IgD-negative memory B cell (primary cell): Measurements from ENCODE around the gene BAZ2B. TPM values are rescaled to one million over a fixed set of nuclear protein-coding genes. Genes with fewer than 3 reads are reported as not detected.
"Not testable (repeated sequence)": the region's sequence is repeated elsewhere in the genome, so short reads cannot be mapped to it uniquely, and the experiment has no call there.

ENCODE experiments used
- H3K27ac Mint-ChIP-seq, 3 donors: one replicate each; pipeline ENCODE4 v1.8.0; 2020 to 2022; ENCODE audit warnings: mild to moderate bottlenecking in 3 of 3, mixed read lengths in 3 of 3, moderate library complexity in 1 of 3
- H3K27me3 Mint-ChIP-seq: one replicate; pipeline ENCODE4 v1.8.0; 2021; ENCODE audit warnings: mixed read lengths
- H3K36me3 Mint-ChIP-seq: one replicate; pipeline ENCODE4 v1.8.0; 2020; ENCODE audit warnings: mild to moderate bottlenecking, mixed read lengths
- H3K4me1 Mint-ChIP-seq, 3 donors: one replicate each; pipeline ENCODE4 v1.8.0; 2020 to 2022; ENCODE audit warnings: mixed read lengths in 3 of 3, mild to moderate bottlenecking in 1 of 3
- H3K4me3 Mint-ChIP-seq, 4 donors: one replicate each; pipeline ENCODE4 v1.8.0; 2020 to 2022; ENCODE audit warnings: mild to moderate bottlenecking in 4 of 4, mixed read lengths in 4 of 4, moderate library complexity in 3 of 4
- H3K9me3 Mint-ChIP-seq, 3 donors: one replicate each; pipeline ENCODE4 v1.8.0; 2020 to 2021; ENCODE audit warnings: mixed read lengths in 3 of 3, mild to moderate bottlenecking in 1 of 3
- polyA plus RNA-seq: library from polyadenylated mRNA; unstranded; fragments of 300-500 nt; fragmentation: Illumina TruSeq; gene quantifications from one replicate; pipeline ENCODE4 v1.2.3, GENCODE V29; 2021

BAZ2B gene
- polyA plus RNA-seq, 1 donor from 2014 or later: 17.3 TPM

- peaks cover 2% of the 10 kb centered on the region for H3K36me3 Mint-ChIP-seq
- H3K27me3 Mint-ChIP-seq: no peaks in the 10 kb centered on the region
- no peak overlapping the region for H3K4me3 Mint-ChIP-seq
- peaks cover 3 to 15% (median 4%) of the 10 kb centered on the region in 3 donors for H3K9me3 Mint-ChIP-seq
- no peaks in the 10 kb centered on the region for H3K4me1 Mint-ChIP-seq
- peak overlapping the region in 1 of 3 donors; percentile 26 for H3K27ac Mint-ChIP-seq
Observed at GRCh38 chr2:159635006-159635789, 18.9 kb upstream of the BAZ2B start.

GRCh38 chr2:159633219-159633618 lies 16.9 kb upstream of the BAZ2B start:
- Mint-ChIP-seq H3K27me3 (no peaks in the 10 kb centered on the region), H3K36me3 (no peaks in the 10 kb centered on the region), H3K4me1 (no peaks in the 10 kb centered on the region), H3K4me3 (no peak overlapping the region), H3K9me3 (peaks cover under 1 to 2% (median 2%) of the 10 kb centered on the region in 3 donors), H3K27ac (no peak overlapping the region)

- not testable (repeated sequence) for H3K9me3 Mint-ChIP-seq, H3K27ac Mint-ChIP-seq, H3K4me1 Mint-ChIP-seq
Observed at GRCh38 chr2:159625628-159626027, 9.3 kb upstream of the BAZ2B start.

GRCh38 chr2:159623436-159623835 lies 7.1 kb upstream of the BAZ2B start:
- no peaks in the 10 kb centered on the region for H3K27me3 Mint-ChIP-seq
- no peaks in the 10 kb centered on the region for H3K4me1 Mint-ChIP-seq
- no peak overlapping the region for H3K27ac Mint-ChIP-seq
- H3K4me3 Mint-ChIP-seq: no peak overlapping the region
- no peaks in the 10 kb centered on the region for H3K36me3 Mint-ChIP-seq
- no peaks in the 10 kb centered on the region for H3K9me3 Mint-ChIP-seq

More at GRCh38 chr2:159625628-159626027, 9.3 kb upstream of the BAZ2B start:
- H3K4me3 Mint-ChIP-seq, H3K36me3 Mint-ChIP-seq, H3K27me3 Mint-ChIP-seq: not testable (repeated sequence)

- no peaks in the 10 kb centered on the region for H3K36me3 Mint-ChIP-seq
- H3K27me3 Mint-ChIP-seq: no peaks in the 10 kb centered on the region
- no peak overlapping the region for H3K27ac Mint-ChIP-seq
- no peak overlapping the region for H3K4me3 Mint-ChIP-seq
- no peaks in the 10 kb centered on the region for H3K9me3 Mint-ChIP-seq
- H3K4me1 Mint-ChIP-seq: no peaks in the 10 kb centered on the region
Observed at GRCh38 chr2:159622966-159623365, 6.6 kb upstream of the BAZ2B start.

- no peaks in the 10 kb centered on the region for H3K36me3 Mint-ChIP-seq
- H3K27me3 Mint-ChIP-seq: peaks cover 4% of the 10 kb centered on the region
- no peak overlapping the region for H3K27ac Mint-ChIP-seq
- no peaks in the 10 kb centered on the region for H3K9me3 Mint-ChIP-seq
- H3K4me3 Mint-ChIP-seq: no peak overlapping the region
- H3K4me1 Mint-ChIP-seq: peaks cover 0 to 3% (median 3%) of the 10 kb centered on the region in 3 donors
Observed at GRCh38 chr2:159620796-159621195, 4.4 kb upstream of the BAZ2B start.

- no peaks in the 10 kb centered on the region for H3K36me3 Mint-ChIP-seq
- peaks cover 15% of the 10 kb centered on the region for H3K27me3 Mint-ChIP-seq
- H3K27ac Mint-ChIP-seq: no peak overlapping the region
- peak overlapping the region in 2 of 4 donors; percentile 21 to 49 for H3K4me3 Mint-ChIP-seq
- peaks cover 8 to 10% (median 9%) of the 10 kb centered on the region in 3 donors for H3K4me1 Mint-ChIP-seq
- H3K9me3 Mint-ChIP-seq: no peaks in the 10 kb centered on the region
Observed at GRCh38 chr2:159617646-159618045, 1.3 kb upstream of the BAZ2B start.

GRCh38 chr2:159617100-159617499 lies 752 bp upstream of the BAZ2B start:
- H3K4me3 Mint-ChIP-seq: peak overlapping the region in 1 of 4 donors; percentile 21
- peaks cover 8 to 10% (median 9%) of the 10 kb centered on the region in 3 donors for H3K4me1 Mint-ChIP-seq
- no peak overlapping the region for H3K27ac Mint-ChIP-seq
- H3K27me3 Mint-ChIP-seq: peaks cover 17% of the 10 kb centered on the region
- no peaks in the 10 kb centered on the region for H3K9me3 Mint-ChIP-seq
- H3K36me3 Mint-ChIP-seq: no peaks in the 10 kb centered on the region

GRCh38 chr2:159615367-159616285 lies 722 bp downstream of the BAZ2B start:
- Mint-ChIP-seq H3K27ac (peak overlapping the region in 1 of 3 donors; percentile 70), H3K4me1 (peaks cover 8 to 10% (median 9%) of the 10 kb centered on the region in 3 donors), H3K4me3 (peak overlapping the region; percentile 77 to 96 (median 90))

GRCh38 chr2:159614534-159615366 lies 1.6 kb downstream of the BAZ2B start:
- Mint-ChIP-seq H3K36me3 (no peaks in the 10 kb centered on the region), H3K4me3 (peak overlapping the region; percentile 77 to 96 (median 90)), H3K27me3 (peaks cover 17% of the 10 kb centered on the region)

More at GRCh38 chr2:159615367-159616285, 722 bp downstream of the BAZ2B start:
- H3K9me3 Mint-ChIP-seq: no peaks in the 10 kb centered on the region
- H3K36me3 Mint-ChIP-seq: no peaks in the 10 kb centered on the region
- H3K27me3 Mint-ChIP-seq: peaks cover 17% of the 10 kb centered on the region

GRCh38 chr2:159613651-159614285 lies 2.6 kb downstream of the BAZ2B start:
- H3K9me3 Mint-ChIP-seq: no peaks in the 10 kb centered on the region
- no peak overlapping the region for H3K27ac Mint-ChIP-seq
- no peaks in the 10 kb centered on the region for H3K36me3 Mint-ChIP-seq
- peaks cover 8 to 10% (median 9%) of the 10 kb centered on the region in 3 donors for H3K4me1 Mint-ChIP-seq
- peak overlapping the region in 3 of 4 donors; percentile 10 to 77 (median 42) for H3K4me3 Mint-ChIP-seq
- H3K27me3 Mint-ChIP-seq: peaks cover 17% of the 10 kb centered on the region

More at GRCh38 chr2:159614534-159615366, 1.6 kb downstream of the BAZ2B start:
- H3K4me1 Mint-ChIP-seq: peaks cover 8 to 10% (median 9%) of the 10 kb centered on the region in 3 donors
- H3K9me3 Mint-ChIP-seq: no peaks in the 10 kb centered on the region
- H3K27ac Mint-ChIP-seq: peak overlapping the region in 1 of 3 donors; percentile 51

- peaks cover 17% of the 10 kb centered on the region for H3K27me3 Mint-ChIP-seq
- no peaks in the 10 kb centered on the region for H3K9me3 Mint-ChIP-seq
- no peak overlapping the region for H3K27ac Mint-ChIP-seq
- H3K4me1 Mint-ChIP-seq: peaks cover 8 to 10% (median 9%) of the 10 kb centered on the region in 3 donors
- no peaks in the 10 kb centered on the region for H3K36me3 Mint-ChIP-seq
- H3K4me3 Mint-ChIP-seq: no peak overlapping the region
Observed at GRCh38 chr2:159613091-159613490, 3.3 kb downstream of the BAZ2B start.

- peaks cover 8 to 10% (median 9%) of the 10 kb centered on the region in 3 donors for H3K4me1 Mint-ChIP-seq
- H3K27ac Mint-ChIP-seq: no peak overlapping the region
- no peaks in the 10 kb centered on the region for H3K9me3 Mint-ChIP-seq
- peaks cover 17% of the 10 kb centered on the region for H3K27me3 Mint-ChIP-seq
- H3K4me3 Mint-ChIP-seq: no peak overlapping the region
- no peaks in the 10 kb centered on the region for H3K36me3 Mint-ChIP-seq
Observed at GRCh38 chr2:159612255-159612901, 4.0 kb downstream of the BAZ2B start.
